DMS79 treated with DMSO at 0.1 percent for 48 hours (cell line): Measurements from ENCODE around the gene PSMD5.

ENCODE experiments used
- DNase-seq: peaks from one replicate; lab custom pipeline; 2025; lab: John Stamatoyannopoulos, UW

The PSMD5 gene

DNA sequence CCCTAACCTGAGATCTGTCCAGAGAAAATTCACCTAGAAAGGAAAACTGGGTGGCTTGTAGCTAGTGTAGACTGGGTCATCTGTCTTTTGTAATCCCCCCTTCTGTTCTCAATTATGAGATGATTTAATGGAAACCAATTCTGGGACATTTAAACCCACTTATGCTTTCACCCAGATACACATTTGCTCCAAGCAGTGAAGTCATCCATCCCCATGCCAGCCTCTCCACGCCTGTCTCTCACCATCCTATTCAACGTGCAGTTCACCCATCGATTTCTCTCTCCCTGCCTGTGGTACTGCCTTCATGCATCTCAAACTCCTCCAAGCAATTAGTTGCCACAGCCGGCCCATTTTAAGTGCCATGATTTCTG lies 32.5 kb upstream of the PSMD5 start:
- no peak for DNase-seq

DNA sequence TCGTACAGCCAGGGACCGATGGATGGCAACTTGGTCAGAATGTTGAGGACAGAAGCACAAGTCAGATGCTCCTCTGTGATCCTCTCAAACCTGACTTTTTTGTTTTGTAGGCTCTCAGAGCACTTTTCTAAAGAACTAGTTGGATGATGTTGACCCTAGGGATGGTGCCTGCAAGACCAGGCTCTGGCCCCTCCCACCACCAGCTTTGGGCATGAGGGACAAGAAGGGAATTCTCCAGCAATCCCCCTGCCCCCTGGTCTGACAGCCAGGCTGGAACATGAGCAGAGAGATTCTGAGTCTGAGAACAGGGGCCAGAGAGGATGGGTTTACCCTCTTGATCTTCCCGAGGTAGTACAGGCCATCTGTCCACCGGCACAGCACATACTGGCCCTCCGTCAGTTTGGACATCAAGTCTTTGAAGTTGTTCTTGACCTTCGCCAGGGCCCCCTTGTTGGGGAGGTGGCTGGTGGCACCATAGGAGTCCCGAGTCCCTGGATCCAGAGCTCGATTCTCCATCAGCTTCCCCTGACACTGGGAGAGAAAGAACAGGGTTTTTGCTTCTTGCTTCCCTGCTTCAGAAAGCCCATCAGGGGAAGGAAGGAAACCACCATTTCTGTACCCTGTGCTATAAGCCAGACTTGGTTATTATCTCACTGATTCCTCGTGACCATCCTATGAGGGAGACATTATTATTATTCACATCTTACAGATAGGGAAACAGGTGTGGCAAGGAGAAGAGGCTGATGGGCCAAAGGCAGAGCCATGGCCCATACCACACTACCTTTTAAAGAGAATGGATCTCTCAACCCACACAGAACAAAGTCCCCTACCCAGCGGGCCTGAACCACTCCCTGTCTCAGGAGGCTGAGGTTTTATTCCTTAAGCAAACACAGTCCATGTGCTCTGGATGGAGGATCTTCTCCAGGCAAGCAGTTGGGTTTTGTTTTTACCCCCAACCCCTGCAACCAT lies 31.8 kb upstream of the PSMD5 start:
- no peak for DNase-seq

DNA sequence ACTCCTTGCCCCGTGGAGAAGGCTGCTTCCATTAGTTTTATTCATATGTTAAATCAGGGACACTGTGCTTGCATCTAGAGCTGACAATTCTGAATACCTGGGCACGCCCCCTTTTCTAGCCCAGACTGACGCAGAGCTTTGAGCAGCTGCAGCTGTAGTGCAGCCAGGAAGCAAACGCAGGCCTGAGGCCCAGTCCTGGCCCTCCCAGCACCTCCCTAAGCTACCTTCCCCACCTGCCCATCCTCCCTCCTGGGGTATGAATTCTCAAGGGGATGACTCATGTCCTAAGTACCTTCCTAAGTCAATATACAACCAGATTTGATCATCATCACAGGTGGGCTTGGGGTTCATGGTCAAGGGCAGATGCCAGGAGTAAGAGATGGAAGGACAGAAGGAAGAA lies 30.8 kb upstream of the PSMD5 start:
- no peak for DNase-seq

DNA sequence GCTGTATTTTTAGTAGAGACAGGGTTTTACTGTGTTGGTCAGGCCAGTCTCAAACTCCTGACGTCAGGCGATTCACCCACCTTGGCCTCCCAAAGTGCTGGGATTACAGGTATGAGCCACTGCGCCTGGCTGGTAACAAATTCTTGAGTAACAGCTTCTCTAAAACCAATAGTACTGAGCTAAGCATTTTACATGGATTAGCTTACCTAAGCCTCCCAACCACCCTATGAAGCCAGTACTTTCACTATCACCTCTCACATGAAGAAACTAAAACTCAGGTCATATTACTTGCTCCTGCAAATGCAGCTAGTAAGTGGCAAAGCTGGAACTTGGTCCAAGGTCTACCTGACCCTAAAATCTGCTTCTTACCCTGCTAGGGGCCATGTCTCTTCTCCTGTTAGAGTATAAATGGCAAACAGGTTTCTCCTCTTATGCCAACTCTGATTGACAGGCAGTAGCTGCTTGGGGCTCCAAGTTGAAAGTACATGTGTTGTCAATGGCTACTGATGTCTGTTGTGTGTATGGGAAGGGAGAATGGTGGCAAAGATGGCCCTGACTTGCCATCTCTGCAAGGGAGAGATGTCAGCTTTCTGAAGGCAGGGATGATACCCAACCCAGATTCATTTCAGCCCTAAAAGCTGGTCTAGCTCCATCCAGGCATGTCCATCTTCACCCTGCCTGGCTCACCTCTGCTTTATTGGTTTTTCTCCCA lies 30.2 kb upstream of the PSMD5 start:
- DNase-seq = no peak

DNA sequence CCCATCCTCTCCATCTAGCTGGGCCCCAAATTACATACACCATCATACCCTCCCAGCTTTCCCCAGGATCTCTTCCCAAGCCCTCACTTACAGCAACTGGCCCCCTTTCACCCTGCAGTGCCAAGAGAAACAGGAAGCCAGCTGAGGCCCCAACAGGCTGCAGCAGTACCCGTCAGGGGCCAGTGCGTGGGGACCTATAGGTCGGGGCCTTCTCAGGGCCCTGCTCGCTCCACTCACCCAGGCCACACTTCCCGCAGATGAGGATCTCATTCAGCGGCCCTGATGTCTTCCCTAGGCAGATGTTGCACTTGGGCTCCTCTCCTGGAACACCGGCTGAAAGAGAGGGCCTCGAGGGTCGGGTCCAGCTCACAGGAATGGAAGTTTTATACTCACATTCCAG lies 27.5 kb upstream of the PSMD5 start:
- DNase-seq = no peak

DNA sequence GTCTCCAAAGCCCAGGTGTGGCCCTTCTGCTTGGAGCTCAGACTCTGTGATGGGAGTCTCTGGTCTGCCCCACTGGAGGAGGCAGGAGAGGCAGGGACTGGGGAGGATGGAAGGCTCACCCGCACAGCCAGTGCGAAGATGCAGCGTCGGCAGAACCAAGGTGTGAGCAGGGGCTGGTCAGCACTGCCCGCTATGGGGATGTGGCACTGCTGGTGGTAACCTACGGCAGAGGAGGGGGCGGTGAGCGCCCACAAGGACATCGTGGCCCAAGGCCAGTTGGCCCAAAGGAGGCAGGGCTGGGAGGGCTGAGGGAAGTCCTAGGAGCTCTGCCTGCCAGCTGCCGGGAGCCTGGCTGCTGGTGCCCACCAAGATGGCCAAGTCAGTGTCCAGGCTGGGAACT lies 27.0 kb upstream of the PSMD5 start:
- no peak for DNase-seq

DNA sequence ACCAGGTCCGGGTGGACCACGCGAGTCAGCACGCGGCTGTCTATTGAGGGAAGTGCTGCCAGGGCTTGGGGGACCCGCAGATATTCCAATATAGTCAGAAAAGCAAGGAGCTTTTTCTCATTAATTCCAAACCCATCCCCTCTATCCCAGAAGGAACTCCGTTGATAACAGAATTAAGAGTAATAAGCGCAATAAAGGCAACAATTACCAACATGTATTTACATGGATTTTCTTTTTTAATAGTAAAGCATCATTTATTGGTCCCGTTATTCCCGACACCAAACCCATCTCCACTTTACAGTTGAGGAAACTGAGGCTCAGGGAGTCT lies 26.6 kb upstream of the PSMD5 start:
- no peak for DNase-seq

DNA sequence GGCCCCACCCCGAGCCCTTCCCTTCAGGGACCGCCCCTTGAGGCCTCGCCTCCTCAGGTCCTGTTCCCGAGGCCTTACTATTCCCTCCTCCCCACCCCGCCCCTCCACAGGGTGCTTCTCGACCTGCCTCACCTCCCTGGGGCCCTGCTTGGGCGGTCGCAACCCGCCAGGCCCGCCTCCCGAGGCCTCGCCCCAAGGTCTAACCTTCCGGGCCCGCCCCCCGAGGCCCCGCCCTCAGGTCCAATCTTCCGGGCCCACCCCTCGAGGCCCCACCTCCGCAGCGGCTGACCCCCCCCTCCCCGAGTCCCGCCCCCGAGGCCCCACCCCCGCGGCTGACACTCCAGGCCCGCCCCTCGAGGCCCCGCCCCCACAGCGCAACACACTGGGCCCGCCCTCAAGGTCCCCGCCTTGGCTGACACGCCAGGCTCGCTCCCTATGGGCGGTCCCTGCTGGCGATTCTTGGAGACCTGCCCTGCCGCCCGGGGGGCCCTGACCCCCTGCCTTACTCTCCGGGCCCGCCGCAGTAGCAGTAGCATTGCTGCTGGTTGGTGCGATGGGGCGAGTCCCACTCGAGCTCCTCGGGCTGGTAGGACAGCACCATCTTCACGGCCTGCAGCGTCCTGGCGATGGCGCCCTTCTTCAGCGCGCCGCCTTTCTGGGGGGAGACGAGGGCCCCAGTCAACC lies 26.1 kb upstream of the PSMD5 start:
- no peak for DNase-seq

DNA sequence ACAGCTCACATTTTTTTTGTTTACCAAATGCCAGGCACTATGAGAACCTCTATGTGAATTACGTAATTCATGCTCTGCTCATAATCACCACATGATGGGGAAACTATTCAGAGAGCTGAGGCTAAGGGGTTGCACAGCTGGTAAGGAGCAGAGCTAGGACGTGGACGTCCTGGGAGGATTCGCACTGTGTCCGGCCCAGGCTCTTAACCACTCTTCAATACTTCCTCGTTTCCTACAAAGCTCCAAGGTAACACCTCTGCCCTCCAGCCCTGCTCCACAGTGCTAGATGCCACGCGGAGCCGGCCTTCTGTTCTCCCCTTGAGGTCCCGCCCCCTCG lies 25.6 kb upstream of the PSMD5 start:
- no peak for DNase-seq

DNA sequence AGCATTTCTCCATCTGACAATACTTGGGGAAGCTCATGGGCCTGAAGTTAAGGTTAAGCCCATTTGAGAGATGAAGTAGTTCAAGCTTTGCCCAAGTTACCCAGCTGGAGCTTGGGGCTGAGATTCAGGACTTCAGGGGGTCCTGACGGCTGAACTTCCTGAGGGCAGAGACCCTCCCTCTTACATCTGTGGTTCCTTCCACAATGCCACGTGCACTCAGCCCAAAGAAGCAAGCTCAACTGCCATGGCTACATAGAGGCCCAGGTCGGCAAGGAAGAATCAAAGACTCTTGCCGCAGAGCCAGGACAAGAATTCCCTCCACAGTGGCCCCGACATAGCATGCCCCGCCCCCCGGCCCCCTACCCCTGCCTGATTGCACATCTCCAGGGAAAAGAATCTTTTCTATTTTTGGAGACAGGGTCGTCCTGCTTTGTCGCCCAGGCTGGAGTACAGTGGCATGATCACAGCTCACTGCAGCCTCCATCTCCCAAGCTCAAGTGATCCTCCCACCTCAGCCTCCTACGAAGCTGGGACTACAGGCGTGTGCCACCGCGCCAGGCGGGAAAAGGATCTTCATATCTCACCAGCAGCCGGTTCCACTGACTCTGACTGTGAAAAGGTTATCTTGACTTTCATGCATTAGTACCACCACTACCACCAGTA lies 25.1 kb upstream of the PSMD5 start:
- no peak for DNase-seq

DNA sequence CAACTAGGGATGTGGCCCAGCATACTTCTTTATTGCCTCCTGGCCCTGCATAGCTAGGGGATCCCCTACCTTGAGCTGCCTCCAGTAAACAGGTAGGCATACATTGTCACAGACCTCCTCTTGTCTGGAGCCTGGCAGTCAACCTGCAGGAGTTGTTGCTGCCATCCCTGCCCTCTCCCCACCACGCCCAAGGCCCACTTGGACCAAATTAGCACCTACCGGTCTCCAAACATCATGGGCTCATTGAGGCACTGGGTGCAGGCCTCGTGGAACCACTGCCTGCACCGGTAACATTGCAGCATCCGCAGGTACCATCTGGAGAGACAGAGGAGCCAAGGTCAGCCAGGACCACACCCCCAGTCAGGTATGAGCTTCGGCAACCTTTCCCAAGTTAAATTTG lies 23.9 kb upstream of the PSMD5 start:
- DNase-seq = no peak

DNA sequence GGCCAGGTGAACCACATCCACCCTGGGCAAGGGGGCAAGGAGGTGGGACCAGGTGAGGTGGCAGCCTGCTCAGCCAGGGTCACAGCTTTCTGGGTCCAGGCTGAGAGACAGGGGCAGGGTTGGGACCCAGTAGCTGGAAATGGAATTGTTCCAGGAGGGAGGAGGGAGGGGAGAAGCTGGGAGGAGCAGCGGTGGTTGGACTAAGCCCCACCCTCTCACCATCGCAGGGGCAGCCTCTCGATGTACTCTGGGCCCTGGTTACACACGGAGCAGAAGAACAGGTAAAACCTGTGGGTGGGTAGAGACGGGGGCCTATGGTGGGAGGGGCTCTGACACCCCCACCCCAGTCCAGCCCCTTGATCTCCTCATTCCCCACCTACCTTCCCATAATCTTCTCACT lies 23.1 kb upstream of the PSMD5 start:
- DNase-seq = no peak

DNA sequence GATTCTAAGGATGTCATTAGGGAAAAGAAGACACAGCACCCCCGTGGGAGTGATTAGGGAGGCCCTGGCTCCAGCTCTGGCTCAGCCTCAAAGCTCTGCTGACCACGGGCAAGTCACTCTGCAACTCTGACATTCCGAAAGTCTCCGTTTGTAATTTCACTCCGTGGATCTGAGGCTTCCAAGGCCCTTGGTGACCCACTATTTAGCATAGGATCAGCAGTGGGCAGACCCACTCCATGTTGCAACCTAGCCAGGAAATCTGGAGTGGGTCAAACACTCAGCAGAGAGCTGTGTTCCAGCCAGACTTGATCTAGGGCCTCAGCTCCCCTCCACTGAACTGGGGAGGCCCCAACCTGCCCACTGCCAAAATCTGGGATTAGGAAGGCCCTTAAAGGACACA lies 22.5 kb upstream of the PSMD5 start:
- DNase-seq = no peak

DNA sequence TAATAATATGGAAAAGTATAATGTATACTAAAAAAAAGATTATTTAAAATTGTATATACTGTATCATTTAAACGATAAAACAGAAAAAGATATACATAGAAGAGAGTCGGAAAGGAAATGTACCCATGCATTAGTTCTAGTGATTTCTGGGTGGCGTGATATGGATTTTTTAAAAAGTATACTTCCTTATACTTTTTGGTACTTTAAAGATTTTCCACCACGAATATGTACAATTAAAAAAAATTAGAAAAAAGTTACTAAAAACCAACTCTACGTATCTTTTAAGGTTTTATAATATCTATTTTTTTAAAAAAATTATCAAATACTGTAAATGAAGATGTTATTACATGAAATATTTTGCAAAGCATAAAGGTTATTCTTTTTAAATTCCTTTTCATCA lies 22.0 kb upstream of the PSMD5 start:
- no peak for DNase-seq

DNA sequence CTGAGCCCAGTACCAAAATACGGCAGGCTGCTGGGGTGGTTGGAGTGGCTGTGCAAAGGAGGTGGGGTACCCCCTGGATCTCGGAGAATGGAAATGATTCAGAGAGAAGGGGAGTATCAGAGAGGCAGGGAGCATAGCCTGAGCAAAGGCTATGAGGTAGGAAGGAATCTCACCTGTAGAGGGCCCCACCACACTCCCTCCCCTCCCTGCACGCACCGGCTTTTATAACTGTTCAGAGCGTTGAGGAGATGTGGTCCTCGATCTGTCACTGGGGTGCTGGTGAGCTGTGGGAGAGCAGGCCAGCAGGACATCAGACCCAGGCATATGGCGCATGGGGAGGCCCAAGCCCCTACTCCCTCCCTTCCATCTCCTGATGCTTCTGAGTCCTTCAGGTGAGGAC lies 21.1 kb upstream of the PSMD5 start:
- no peak for DNase-seq

DNA sequence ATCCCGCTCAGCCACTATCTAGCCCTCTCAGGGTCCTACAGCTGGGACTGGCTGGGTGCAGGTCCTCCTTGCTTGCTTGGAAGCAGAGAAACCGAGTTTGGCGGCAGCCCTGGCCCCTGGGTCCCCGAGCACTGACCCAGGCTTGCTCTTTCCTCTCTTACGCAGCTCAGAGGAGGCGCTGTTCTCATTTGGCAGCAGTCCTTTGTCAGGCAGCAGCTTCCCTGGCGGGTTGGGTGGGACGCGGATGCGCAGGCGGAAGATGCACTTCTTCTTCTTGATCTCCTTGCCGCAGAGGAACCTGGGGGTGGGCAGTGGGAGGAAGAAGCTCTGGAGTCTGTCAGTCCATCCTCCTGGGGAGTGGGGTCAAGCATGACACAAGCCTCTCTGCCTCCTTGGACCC lies 19.7 kb upstream of the PSMD5 start:
- DNase-seq = no peak

DNA sequence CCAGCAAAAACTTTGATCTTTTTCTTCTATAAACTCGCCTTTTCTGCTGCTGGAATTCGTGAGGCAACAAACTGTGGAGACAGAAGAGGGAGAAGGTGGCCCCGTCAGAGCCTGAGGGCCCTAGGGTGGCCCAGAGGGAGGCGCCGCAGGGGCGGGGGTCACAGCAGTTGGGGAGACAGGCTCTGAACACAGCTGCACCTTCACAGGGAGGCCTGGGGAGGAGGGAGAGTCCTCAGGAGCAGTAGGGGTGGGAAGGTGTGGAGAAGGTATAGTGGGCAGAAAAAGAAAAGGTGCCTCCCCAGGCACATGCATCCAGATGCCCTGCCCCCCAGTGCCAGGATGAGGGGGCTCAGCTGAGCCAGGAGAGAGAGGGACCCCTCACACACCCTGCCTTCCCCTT lies 19.2 kb upstream of the PSMD5 start:
- DNase-seq = no peak

DNA sequence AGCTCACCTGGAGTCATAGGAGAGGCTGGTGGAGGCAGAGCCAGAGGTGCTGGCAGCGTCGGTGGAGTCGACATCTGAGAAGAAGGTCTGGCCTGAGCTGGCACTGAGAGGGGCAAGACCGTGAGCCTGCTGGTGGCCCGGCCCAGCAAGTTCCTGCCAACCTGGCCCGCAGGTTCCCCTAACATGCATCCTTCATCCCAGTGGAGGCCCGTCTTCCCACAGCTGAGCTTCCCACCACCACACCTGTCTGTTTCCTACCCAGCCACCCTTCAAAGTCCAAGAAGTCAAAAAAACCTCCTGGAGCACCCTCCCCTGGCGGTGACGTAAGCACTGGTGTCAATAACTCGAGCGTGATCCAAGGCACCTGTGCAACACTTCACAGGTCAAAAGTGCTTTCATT lies 17.4 kb upstream of the PSMD5 start:
- no peak for DNase-seq

DNA sequence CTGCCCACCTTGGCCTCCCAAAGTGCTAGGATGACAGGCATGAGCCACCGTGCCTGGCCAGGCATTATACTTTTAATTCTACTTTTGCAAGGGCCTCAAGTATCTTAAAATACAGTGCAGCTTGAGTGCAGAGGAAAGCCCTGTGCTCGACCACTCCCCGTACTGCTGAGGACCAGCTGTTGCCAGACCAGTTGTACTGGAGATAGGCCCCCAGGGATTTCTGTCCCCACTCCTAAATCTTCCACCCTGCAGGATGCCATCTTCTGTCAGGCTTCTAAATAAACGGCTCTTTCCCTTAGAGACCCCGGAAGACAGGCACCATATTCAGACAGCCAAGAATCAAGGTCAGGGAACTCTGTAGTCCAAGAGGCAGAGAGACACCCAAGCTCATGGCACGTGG lies 16.6 kb upstream of the PSMD5 start:
- DNase-seq = no peak

DNA sequence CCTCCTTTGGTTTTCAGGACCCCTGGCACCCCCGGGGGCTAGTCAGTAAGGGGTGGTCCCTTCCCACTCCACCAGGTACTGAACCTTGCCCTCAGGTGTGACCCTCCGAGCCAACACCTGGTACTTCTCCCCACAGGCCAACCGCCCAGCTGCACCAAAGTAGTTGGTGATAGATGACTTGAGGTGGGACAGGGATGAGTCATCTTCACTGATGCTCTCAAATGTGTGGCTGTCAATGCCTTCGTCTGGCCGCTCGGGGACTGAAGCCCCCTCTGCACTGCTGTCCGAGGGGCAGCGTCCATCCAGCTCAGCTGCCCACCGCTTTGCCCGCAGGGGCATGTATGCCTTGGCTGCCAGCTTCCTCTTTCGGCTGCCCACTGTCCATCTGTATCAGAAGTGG lies 15.2 kb upstream of the PSMD5 start:
- no peak for DNase-seq

DNA sequence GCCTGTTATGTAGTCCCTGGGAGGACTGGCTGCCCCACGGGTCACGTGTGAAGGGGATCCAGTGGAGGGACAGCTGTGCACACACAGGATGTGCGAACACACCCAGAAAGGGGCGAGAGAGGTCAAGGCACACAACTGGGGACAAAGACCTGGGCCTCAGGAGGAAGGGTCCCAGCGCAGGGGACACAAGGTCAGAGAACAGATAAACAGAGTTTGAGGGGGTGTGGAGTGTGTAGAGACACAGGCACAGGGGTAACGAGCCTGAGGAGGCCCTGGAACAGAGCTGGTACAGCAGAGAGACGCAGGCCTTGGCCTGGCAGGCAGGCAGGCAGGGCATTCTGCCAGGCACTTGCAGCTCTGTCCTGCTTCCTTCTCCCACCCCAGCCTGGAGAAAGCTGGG lies 14.8 kb upstream of the PSMD5 start:
- no peak for DNase-seq

DNA sequence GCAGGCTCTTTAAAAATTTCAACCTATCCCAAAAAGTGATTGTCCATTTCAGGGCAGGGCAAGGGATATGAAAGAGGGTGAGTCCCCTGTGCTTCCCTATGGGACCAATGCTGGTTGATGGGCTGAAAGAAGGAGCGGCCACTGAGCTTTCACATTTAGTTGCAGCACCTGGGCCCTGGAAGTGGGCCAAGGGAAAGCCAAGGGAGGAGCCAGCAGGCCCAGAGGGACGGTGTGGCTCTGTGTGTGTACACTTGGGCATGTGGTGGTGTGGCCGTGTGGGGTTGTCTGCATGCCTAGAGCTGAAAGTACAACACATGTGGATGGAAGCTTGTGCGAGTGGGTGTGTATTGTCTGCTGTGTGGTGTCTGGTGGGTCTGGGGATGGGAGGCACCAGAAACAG lies 14.0 kb upstream of the PSMD5 start:
- DNase-seq = no peak
